ENCODE results near the gene MESP2. TPM values are rescaled to one million over a fixed set of nuclear protein-coding genes. Genes with fewer than 3 reads are reported as not detected.

MESP2 gene
- total and polyA plus RNA-seq, 2 donors (not counting 1 experiment from before 2014, with no cell fraction given) = 0.99 TPM; not detected in 1

GRCh38 chr15:89812011-89812846 lies 36.1 kb downstream of the MESP2 start:
- DNase-seq (ENCODE audit: low read depth in 2 of 2) = peak in 1 of 2 donors; percentile 80
- H3K27ac ChIP-seq (ENCODE audit: insufficient read depth, low read length) = no peak overlapping the region
- H3K4me1 ChIP-seq (ENCODE audit: control insufficient read depth, extremely low read depth, insufficient read depth, low read length) = peaks cover 12% of the 10 kb centered on the region
- H2AFZ ChIP-seq (ENCODE audit: low read length) = no peak overlapping the region
- H3K36me3 ChIP-seq (ENCODE audit: control insufficient read depth, insufficient read depth, low read length) = peaks cover 5% of the 10 kb centered on the region
- peaks cover 58% of the 10 kb centered on the region for H3K79me2 ChIP-seq (ENCODE audit: control insufficient read depth, insufficient read depth, low read length)
- H3K27me3 ChIP-seq (ENCODE audit: control insufficient read depth, insufficient read depth, low read length) = no peaks in the 10 kb centered on the region
- no peak overlapping the region for H3K9ac ChIP-seq (ENCODE audit: insufficient read depth, low read length)
- H4K20me1 ChIP-seq (ENCODE audit: control insufficient read depth, extremely low read depth, insufficient read depth, low read length) = no peaks in the 10 kb centered on the region
- peak overlapping the region; percentile 69 for H3K4me2 ChIP-seq (ENCODE audit: extremely low read depth, insufficient read depth, low read length)
- peak overlapping the region in 2 of 4 experiments; percentile 83 to 93 for H3K4me3 ChIP-seq (replicated peaks in 1 of 4; ENCODE audit: control extremely low read depth in 1 of 4, insufficient read depth in 1 of 4, low read depth in 3 of 4, low read length in 4 of 4)
- TF ChIP-seq EZH2 (IDR thresholded peaks at IDR 0.05; ENCODE audit: low read length, missing control alignments) = no peak
- no peak for TF ChIP-seq CTCF (conservative IDR thresholded peaks at IDR 0.05 in 1 of 2, IDR thresholded peaks at IDR 0.05 in 1 of 2; ENCODE audit: low read depth in 1 of 2, low read length in 2 of 2)
- H3K9me3 ChIP-seq (ENCODE audit: control insufficient read depth, insufficient read depth, low read depth, low read length) = no peaks in the 10 kb centered on the region

- H4K20me1 ChIP-seq (ENCODE audit: control insufficient read depth, extremely low read depth, insufficient read depth, low read length) = no peaks in the 10 kb centered on the region
- TF ChIP-seq EZH2 (IDR thresholded peaks at IDR 0.05; ENCODE audit: low read length, missing control alignments) (no peak), CTCF (conservative IDR thresholded peaks at IDR 0.05 in 1 of 2, IDR thresholded peaks at IDR 0.05 in 1 of 2; ENCODE audit: low read depth in 1 of 2, low read length in 2 of 2) (no peak)
- peak overlapping the region in 3 of 4 experiments; percentile 14 to 93 (median 83) for H3K4me3 ChIP-seq (replicated peaks in 1 of 4; ENCODE audit: control extremely low read depth in 1 of 4, insufficient read depth in 1 of 4, low read depth in 3 of 4, low read length in 4 of 4)
- no peak for DNase-seq (ENCODE audit: low read depth in 2 of 2)
- peaks cover 5% of the 10 kb centered on the region for H3K36me3 ChIP-seq (ENCODE audit: control insufficient read depth, insufficient read depth, low read length)
- peak overlapping the region; percentile 69 for H3K4me2 ChIP-seq (ENCODE audit: extremely low read depth, insufficient read depth, low read length)
- H3K27me3 ChIP-seq (ENCODE audit: control insufficient read depth, insufficient read depth, low read length) = no peaks in the 10 kb centered on the region
- H2AFZ ChIP-seq (ENCODE audit: low read length) = no peak overlapping the region
- no peak overlapping the region for H3K9ac ChIP-seq (ENCODE audit: insufficient read depth, low read length)
- no peaks in the 10 kb centered on the region for H3K9me3 ChIP-seq (ENCODE audit: control insufficient read depth, insufficient read depth, low read depth, low read length)
- H3K27ac ChIP-seq (ENCODE audit: insufficient read depth, low read length) = no peak overlapping the region
- peaks cover 13% of the 10 kb centered on the region for H3K4me1 ChIP-seq (ENCODE audit: control insufficient read depth, extremely low read depth, insufficient read depth, low read length)
- peaks cover 58% of the 10 kb centered on the region for H3K79me2 ChIP-seq (ENCODE audit: control insufficient read depth, insufficient read depth, low read length)
Measured at GRCh38 chr15:89812847-89813320, 36.8 kb downstream of the MESP2 start.

- no peak for DNase-seq (ENCODE audit: low read depth in 2 of 2)
- peak overlapping the region; percentile 69 for H3K4me2 ChIP-seq (ENCODE audit: extremely low read depth, insufficient read depth, low read length)
- H3K36me3 ChIP-seq (ENCODE audit: control insufficient read depth, insufficient read depth, low read length) = peaks cover 2% of the 10 kb centered on the region
- H3K27ac ChIP-seq (ENCODE audit: insufficient read depth, low read length) = peak overlapping the region; percentile 73
- H3K4me1 ChIP-seq (ENCODE audit: control insufficient read depth, extremely low read depth, insufficient read depth, low read length) = peaks cover 15% of the 10 kb centered on the region
- H3K9me3 ChIP-seq (ENCODE audit: control insufficient read depth, insufficient read depth, low read depth, low read length) = no peaks in the 10 kb centered on the region
- H2AFZ ChIP-seq (ENCODE audit: low read length) = no peak overlapping the region
- peak overlapping the region; percentile 75 for H3K9ac ChIP-seq (ENCODE audit: insufficient read depth, low read length)
- H3K27me3 ChIP-seq (ENCODE audit: control insufficient read depth, insufficient read depth, low read length) = no peaks in the 10 kb centered on the region
- TF ChIP-seq CTCF (conservative IDR thresholded peaks at IDR 0.05 in 1 of 2, IDR thresholded peaks at IDR 0.05 in 1 of 2; ENCODE audit: low read depth in 1 of 2, low read length in 2 of 2) = no peak
- no peak for TF ChIP-seq EZH2 (IDR thresholded peaks at IDR 0.05; ENCODE audit: low read length, missing control alignments)
- peak overlapping the region; percentile 56 to 93 (median 72) for H3K4me3 ChIP-seq (replicated peaks in 1 of 4; ENCODE audit: control extremely low read depth in 1 of 4, insufficient read depth in 1 of 4, low read depth in 3 of 4, low read length in 4 of 4)
- H3K79me2 ChIP-seq (ENCODE audit: control insufficient read depth, insufficient read depth, low read length) = peaks cover 51% of the 10 kb centered on the region
- H4K20me1 ChIP-seq (ENCODE audit: control insufficient read depth, extremely low read depth, insufficient read depth, low read length) = no peaks in the 10 kb centered on the region
Measured at GRCh38 chr15:89813381-89814111, 37.4 kb downstream of the MESP2 start.
